Measurements from ENCODE around the gene DDN.

The DDN gene

DNA sequence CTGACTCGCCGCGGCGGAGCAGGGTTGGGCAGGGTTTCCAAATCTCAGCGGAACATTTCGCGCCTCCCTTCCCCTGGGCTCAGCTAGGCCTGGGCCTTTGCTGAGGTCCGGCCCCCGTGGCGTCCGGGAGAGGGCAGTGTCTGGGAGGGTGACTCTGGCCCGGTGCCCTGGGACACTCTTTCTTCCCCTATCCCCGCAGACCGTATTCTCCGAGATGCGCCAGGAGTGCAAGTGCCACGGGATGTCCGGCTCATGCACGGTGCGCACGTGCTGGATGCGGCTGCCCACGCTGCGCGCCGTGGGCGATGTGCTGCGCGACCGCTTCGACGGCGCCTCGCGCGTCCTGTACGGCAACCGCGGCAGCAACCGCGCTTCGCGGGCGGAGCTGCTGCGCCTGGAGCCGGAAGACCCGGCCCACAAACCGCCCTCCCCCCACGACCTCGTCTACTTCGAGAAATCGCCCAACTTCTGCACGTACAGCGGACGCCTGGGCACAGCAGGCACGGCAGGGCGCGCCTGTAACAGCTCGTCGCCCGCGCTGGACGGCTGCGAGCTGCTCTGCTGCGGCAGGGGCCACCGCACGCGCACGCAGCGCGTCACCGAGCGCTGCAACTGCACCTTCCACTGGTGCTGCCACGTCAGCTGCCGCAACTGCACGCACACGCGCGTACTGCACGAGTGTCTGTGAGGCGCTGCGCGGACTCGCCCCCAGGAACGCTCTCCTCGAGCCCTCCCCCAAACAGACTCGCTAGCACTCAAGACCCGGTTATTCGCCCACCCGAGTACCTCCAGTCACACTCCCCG is 18.0 kb downstream of the DDN start:
- no peak for DNase-seq

DNA sequence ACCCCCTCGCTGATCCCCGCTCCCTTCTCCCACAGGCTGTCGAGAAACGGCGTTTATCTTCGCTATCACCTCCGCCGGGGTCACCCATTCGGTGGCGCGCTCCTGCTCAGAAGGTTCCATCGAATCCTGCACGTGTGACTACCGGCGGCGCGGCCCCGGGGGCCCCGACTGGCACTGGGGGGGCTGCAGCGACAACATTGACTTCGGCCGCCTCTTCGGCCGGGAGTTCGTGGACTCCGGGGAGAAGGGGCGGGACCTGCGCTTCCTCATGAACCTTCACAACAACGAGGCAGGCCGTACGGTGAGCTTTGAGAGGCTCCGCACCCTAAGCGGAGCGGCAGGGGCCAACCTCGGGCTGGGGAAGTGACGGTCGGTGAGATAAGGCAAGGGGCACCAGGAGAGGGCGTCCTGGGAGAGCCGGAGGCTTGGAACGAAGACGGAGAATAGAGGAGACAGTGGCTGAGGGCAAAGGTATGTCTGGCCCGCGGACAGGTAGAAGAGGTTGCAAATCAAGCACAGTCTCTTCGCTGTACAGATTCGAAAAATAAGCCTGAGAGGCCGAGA is 18.7 kb downstream of the DDN start:
- DNase-seq: no peak

DNA sequence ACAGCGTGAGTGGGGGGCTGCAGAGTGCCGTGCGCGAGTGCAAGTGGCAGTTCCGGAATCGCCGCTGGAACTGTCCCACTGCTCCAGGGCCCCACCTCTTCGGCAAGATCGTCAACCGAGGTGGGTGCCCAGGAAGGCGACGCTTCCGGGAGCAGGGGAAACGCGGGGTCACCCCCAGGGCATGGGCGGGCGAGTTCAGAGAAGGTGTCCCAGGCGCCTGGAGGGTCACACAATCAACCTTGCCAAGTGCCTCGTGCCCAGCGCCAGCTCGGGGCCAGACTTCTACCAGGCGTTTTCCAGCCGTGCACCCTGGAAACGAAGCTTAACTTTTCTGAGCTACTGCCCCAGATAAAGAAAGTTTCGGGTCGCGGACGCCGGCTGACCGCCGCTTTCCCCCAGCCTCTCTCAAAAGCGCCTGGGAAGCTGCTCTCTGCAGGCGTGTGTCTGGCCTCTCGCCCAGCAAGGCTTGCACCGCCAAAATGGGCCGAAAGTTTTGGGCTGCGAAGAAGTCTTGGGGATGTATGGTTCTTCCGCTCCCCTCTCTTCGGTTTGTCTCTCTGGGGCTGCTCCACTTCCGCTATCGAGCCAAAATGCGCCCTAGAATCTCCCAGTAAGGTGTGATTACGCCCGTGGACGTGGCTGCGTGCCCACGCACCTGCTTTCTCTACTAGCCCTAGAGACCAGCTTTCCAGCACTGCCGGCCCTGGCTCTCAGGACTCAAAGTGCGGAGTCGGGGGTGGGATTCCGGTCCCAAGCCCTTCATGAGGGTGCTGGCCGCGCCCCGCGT is 19.4 kb downstream of the DDN start:
- DNase-seq: no peak

DNA sequence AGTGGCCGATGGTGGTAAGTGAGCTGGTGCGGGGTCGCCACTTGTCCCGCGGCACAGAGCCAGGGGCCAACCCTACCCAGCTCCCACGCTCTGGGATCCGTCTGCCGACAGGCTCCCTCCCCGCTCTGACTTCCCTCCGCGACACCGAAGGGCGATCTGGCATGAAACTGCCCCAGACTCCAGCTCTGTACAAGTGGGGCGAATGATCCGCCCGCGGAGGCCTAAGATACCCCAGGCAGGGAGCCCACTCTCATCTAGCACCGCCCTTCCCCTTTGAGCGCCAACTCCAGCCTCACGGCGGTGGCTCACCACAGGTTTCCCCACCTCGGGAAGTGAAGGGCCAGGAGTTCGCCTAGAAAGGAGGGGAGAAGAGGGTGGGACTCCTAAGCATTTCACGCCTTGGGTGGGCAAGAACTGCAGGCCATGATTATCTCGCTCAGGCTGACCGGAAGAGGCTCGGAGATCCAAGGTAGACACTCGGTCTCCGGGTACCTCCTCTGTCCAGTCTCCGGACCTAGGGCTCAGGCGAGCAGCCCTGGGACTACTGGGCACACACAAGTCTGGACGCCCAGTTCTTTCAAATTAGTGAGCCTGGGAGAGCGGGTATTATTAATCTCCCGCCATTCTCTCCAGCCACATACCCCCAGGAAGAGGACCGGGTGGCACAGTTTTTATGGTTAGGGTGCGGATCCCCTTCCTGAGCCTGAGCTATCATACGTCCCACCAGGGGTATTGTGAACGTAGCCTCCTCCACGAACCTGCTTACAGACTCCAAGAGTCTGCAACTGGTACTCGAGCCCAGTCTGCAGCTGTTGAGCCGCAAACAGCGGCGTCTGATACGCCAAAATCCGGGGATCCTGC is 20.2 kb downstream of the DDN start:
- no peak for DNase-seq

DNA sequence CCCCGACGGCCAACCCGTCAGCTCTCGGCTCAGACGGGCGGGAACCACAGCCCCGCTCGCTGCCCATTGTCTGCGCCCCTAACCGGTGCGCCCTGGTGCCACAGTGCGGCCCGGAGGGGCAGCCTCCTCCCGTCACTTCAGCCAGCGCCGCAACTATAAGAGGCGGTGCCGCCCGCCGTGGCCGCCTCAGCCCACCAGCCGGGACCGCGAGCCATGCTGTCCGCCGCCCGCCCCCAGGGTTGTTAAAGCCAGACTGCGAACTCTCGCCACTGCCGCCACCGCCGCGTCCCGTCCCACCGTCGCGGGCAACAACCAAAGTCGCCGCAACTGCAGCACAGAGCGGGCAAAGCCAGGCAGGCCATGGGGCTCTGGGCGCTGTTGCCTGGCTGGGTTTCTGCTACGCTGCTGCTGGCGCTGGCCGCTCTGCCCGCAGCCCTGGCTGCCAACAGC is 20.9 kb downstream of the DDN start, which contains the start of gene WNT1:
Gene WNT1, plus strand, starts transcription at position 32 of the 450 bp plus-strand sequence. Its CDS starts 329 bp downstream, at position 361.
- DNase-seq: no peak

DNA sequence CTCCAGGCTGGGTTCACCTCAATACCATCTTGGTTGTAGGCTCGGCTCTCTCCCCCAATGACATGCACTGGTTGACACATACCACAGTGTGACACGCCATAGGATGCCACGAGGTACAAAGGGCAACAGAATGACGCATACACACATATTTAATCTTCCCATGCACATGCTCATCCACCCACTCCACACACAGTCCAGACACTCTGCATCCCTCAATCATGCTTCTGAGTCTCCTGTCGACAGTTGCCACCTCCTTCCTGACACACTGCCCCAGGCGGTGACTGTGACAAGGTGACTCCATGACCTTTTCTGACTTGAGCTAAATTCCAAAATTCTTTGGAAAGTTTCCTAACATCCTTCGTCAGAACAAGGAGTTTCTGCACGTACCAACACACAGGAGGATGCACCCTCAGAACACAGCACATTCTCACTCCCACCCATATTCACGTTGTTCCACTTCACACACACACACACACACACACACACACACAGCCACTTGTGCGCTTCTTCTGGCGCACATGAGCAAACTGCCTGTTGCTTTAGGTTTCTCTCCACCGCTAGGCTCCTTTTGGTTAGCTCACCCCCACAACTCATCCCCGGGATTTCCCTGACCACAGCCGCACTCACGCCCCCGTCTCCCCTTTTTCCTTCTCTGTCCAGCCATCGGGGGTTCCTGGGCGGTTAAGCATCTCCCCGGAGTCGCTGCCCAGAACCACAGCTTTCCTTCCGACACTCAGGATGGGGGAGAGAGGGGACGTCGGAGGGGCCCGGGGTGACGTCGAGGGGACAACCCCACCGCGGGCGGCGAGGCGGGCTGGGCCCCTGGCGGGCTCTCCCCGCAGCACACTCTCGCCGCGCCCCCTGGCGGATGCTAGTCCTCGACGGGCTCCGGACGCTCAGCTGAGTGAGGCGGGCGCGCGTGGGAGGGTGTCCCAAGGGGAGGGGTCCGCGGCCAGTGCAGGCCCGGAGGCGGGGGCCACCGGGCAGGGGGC is 21.6 kb downstream of the DDN start:
- no peak for DNase-seq

DNA sequence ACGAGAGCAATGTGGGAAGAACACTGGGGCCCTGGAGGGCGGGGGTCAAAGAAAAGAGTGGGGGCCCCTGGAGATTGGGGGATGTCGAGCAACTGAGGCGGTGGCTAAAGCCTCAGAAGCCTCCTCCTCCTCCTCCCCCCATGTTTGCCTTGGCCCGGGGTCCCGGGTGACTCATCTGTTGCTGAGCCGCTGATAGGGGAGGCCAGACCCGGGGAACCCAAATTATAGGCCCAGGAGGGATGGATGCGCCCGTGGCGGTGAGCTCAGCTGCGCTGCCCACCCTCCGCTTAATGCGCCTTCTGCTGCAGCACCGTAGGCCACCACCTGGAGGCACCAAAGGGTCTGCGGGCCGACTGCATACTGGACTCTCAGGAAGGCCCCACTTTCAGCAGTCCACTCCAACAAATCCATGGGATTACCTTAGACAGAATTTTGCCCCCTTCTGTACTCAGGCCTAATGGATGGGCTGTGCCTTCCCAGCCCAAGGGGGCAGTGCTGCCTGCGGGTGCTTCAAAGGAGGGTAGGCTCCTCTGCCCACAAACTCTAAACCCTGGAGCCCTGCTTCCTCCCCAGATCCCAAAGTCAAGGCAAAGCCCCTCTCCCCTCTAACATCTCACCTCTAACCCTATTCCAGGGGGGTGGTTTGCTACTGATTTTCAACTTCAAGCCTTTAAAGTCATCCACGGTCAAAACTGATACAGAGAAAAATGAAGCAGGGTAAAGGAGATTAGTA is 25.1 kb downstream of the DDN start:
- no peak for DNase-seq

DNA sequence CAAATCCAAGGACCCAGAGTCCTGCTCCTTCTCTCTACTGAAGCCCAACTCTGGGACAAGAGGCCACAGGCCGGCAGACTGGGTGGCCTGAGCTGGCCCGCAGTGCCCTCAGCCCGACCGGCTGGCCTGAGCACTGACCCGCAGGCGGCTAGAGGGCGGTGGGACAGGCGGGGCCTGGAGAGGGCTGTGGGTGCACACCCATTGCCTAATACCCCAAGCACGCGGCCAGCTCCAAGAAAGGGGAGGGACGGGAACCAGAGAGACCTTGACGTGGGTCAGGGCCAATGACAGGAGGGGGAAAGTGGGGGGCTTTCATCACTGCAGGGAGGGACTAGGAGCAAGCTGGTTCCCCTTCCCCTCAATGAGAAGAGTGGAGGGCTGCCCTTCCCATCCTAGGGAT is 25.6 kb downstream of the DDN start:
- DNase-seq: no peak

DNA sequence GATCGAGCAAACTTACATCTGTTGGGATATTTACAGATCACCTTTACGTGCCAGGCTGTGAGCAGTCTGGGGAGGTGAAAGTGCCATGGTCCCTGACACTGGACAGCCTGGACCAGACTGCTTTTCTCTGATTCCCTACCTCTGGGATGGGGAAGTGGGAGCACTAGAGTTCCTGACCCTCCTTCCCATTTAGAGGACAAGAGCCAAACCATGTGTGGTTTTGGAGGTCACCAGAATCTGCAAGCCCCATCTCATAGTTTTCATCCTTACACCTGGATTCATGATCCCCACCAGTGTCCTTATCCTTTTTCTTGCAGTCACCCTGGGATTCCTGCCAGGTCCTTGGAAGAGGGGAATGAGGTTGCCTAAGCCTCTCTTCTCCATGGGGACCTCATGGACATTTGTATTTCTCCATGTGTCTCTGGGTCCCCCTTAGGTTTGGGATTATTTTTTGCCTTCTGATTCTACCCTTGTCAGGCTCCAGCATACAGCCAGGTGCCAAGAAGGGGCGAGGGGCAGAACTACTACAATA is 26.2 kb downstream of the DDN start:
- no peak for DNase-seq

DNA sequence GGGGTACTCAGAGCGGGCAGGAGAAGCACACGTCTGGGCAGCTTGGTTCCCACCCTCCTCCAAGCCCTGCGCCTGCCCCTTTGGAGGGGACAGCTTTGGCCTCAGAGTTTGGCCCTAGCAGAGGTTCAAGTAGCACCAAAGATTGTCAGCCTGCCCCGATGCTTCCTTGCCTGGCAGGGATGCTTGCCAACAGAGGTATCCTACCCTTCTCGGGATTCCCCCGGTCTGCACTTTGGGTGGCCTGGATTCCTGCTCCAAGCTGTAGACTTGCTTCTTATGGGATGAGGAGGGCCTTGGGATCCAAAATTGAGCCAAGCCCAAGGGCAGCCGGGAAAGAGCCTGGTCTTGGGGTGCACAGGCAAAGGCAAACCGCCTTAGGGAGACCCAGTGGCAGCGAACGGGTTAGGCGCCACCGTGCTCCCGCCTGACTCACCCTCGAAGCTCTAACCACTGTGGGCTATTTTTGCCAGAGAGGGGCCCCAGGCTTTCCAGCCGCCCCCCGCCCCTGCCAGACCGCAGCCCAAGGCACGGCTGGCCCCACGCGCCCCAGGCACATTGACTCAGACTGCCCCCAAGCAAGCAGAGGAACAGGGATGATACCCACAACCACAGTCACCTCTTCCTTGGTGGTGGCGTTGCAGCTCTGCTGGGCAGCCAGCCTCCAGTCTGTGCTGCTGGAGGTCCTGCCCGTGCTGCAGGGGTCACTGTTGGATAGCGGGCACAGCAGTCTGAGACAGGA is 26.8 kb downstream of the DDN start:
- DNase-seq: no peak

DNA sequence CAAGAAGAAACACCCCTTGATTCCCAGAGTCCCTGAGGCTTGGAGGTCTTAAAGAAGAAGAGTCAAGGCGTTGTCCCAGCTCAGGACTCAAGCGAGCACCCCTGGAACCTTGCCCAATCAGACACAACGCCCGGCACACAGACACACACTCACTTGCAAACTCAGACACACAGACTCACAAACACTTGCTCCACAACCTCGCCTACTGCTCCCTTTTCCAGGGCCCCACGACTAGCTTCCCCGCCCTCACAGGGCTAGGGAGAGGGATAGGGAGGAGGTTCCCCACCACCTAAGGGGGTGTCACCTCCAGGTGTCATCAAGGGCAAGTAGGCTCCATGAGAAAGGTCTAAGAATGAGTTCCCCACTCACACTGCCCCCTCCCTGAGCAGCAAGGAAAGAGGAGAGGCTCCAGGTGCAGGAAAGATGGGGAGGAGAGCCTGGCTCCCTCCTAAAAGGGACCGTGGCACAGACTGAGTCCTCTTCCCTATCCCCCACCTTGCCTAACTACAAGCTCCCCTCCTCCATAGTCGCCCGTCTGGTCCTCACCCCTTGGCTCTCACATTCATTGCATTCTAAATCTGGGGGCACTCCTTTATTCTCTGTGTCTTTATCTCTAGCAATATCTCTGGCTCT is 28.4 kb downstream of the DDN start:
- no peak for DNase-seq

DNA sequence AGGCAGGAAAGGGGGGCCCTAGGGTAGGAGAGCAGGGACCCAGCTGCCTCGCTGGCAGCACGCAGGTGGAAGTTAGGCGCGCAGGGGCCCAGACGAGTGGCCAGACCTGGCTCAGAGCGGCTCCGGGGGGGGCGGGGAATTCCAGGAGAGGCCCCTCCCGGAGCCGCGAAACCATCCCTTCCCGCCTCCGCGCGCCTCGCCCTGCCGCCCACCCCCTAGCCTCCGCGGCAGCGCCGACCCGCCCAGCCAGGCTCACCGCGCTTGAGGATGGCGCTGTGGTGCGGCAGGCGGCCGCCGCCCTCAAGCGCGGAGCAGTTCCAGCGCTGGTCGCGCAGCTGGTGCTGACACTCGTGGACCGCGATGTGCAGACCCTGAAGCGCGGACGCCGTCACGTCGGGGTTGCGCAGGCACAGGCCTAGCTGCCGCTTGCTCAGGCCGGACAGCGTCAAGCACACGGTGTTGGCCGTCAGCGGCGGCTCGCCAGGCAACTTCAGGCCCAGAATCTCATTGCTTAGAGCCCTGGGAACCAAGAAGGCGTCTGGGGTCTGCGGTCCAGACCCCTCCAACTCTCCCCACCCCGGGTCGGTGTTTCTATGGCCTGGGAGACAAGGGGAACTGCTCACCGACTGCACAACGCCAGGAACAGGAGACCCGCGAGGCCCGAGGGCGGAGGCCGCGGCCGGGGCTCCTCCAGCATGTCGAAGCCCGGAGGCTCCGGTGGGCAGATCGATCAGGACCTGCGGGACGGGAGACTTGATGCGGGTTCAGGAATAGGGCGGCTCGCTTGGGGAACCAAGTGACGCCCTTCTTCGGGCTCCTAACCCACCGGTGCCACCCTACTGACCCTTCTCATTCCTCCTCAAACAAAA is 29.1 kb downstream of the DDN start:
- no peak for DNase-seq

DNA sequence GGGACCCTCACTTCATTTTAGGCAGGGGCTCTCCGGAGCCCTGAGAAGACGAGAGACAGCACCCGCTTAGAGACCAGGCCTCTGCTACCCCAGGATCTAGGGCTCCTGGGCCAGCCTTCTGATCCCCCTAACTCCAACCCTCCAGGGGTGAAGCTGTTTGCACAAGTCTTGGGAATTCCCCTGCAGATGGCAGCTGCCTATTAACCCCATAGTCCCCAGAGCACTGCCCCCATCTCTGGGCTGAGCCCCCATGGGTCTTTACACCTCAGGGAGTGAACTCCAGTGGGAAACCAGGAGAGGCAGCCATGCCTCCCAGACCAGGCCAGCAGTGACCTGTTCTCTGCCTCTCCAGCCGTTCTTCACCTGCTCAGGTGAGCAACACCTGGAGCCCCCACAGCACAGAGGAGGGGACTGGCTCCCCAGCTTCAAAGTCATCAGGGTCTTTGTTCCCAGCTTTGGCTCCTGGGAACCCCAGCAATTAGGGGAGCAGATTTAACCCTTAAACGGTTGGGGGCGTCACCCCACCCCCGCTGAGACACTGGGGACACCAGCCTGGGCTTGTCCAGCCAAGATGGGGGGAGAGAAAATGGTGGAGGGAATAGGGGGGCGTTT is 29.9 kb downstream of the DDN start:
- DNase-seq: no peak

DNA sequence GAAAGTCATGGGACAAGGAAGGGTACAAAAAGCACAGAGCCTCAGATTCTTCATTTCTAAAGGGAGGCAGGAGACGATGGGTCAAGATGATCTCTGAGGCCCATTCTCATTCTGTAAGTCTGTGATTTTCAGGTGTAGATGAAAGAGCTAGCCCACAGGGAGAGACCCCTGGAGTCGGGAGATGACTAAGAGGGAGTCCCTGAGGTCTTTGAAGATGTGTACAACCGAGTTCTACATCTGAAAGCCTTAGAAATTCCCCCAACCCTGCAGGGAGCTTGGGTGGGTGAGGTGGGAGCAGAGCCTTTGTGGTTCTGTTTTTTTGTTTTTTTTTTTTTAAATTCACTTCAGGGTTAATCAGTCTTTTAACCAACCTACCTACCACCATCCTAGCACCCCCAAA is 30.7 kb downstream of the DDN start:
- DNase-seq: no peak

DNA sequence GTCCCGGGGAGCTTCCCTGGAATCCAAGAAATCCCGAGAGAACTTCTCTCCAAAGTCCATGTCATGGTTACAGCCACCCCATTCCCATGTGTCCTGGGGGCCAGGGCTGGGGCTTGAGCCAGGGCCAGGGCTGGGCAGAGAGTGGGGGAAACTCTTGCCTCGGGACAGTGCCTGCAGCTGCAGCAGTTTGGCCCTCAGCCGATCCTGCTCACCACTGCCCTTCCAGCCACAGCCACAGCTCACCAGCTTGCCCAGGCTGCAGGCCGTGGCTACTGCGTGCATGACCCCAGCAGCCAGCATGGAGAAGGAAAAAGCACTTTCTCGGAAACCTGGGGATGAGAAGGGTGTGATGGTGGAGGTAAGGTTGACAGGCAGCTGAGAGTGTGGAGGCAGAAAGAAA is 31.2 kb downstream of the DDN start:
- DNase-seq: no peak

DNA sequence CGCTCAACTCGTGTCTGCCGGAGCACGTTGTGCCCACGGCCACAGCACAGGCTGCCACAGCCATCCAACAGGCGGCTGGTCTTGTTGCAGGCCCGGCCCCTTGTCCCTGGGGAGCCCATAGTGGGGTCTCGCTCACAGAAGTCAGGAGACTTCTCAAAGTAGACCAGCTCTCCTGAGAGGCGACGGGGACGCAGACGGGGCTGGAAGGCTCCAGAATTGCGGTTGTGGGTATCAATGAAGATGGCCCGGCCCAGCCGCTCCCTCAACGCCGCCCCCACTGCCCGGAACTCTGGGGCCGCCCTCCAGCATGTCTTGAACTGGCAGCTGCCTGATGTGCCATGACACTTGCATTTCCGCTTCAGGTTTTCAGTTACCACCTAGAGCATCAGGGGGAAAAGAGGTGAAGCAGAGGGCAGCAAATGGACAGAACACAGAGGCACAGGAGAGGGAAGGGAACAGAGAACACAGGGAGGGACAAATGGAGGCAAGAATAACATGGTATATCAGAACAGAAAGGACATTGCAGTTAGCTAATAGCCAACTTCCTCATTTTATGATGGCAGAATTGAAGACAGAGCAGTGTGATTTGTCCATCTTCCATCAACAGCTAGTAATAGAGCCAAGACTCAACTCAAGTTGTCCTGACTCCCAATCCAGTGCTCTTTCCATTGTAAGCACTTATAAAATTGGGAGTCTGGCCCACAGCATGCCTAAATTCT is 32.8 kb downstream of the DDN start:
- DNase-seq: no peak

DNA sequence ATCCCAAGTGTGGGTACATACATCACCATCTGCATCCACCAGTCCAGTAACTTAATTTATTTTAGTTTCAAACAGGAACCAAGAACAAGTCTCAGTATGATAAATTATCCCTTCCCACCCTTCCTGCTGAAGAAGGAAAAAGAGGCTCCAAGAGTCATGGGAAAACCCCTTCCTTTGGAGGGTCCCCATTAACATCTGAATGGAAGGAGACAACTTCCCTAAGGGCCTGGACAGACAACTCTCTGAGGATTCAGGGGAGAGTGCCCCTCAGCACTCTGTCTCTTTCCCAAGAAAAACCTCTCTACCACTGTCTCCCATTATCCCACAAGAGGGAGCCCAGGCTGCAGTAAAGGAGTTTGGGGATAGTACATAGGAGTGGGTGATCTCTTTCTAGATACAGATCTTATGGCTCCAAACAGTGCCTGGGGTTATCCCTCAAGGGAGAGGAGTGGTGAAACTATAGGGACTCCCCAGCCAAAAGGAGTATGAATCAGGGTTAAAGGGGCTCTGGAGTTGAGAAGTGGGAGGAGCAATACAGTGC is 33.8 kb downstream of the DDN start:
- DNase-seq: no peak

Measured in NCI-H1417 treated with DMSO at 0.1 percent for 48 hours (cell line).